ENCODE measurements around the gene E4F1.

DNA sequence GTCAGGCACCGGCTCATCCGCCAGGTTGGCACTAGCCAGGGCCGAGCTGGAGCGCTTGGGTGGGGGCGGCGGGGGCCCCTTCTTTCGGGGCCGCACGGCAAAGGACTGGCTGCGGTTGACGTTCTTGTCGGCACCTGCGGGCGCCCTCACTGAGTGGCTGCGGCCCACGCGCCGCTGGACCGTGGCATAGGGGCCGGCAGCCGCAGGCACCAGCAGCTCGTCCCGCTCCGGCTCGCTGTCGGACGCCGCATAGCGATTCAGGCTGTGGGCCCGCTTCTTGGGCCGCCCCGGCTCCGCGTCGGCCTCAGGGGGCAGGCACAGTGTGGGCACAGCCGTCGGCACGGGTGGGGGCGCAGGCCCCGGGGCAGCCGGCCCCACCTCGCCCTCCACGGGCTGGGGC lies 42.9 kb upstream of the E4F1 start:
- TF ChIP-seq, protein P1, sequence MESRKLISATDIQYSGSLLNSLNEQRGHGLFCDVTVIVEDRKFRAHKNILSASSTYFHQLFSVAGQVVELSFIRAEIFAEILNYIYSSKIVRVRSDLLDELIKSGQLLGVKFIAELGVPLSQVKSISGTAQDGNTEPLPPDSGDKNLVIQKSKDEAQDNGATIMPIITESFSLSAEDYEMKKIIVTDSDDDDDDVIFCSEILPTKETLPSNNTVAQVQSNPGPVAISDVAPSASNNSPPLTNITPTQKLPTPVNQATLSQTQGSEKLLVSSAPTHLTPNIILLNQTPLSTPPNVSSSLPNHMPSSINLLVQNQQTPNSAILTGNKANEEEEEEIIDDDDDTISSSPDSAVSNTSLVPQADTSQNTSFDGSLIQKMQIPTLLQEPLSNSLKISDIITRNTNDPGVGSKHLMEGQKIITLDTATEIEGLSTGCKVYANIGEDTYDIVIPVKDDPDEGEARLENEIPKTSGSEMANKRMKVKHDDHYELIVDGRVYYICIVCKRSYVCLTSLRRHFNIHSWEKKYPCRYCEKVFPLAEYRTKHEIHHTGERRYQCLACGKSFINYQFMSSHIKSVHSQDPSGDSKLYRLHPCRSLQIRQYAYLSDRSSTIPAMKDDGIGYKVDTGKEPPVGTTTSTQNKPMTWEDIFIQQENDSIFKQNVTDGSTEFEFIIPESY (IDR thresholded peaks at IDR 0.05): no peak
- TF ChIP-seq POLR2A (IDR thresholded peaks at IDR 0.05; ENCODE audit: low read depth, low read length): no peak
- no peak for TF ChIP-seq MTA3 (IDR thresholded peaks at IDR 0.05; ENCODE audit: borderline replicate concordance, low read length)
- no peak for TF ChIP-seq MYC (IDR thresholded peaks at IDR 0.05; ENCODE audit: insufficient read depth, insufficient read length, insufficient replicate concordance, low read length, severe bottlenecking)
- TF ChIP-seq, protein P2, sequence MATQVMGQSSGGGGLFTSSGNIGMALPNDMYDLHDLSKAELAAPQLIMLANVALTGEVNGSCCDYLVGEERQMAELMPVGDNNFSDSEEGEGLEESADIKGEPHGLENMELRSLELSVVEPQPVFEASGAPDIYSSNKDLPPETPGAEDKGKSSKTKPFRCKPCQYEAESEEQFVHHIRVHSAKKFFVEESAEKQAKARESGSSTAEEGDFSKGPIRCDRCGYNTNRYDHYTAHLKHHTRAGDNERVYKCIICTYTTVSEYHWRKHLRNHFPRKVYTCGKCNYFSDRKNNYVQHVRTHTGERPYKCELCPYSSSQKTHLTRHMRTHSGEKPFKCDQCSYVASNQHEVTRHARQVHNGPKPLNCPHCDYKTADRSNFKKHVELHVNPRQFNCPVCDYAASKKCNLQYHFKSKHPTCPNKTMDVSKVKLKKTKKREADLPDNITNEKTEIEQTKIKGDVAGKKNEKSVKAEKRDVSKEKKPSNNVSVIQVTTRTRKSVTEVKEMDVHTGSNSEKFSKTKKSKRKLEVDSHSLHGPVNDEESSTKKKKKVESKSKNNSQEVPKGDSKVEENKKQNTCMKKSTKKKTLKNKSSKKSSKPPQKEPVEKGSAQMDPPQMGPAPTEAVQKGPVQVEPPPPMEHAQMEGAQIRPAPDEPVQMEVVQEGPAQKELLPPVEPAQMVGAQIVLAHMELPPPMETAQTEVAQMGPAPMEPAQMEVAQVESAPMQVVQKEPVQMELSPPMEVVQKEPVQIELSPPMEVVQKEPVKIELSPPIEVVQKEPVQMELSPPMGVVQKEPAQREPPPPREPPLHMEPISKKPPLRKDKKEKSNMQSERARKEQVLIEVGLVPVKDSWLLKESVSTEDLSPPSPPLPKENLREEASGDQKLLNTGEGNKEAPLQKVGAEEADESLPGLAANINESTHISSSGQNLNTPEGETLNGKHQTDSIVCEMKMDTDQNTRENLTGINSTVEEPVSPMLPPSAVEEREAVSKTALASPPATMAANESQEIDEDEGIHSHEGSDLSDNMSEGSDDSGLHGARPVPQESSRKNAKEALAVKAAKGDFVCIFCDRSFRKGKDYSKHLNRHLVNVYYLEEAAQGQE (IDR thresholded peaks at IDR 0.05; ENCODE audit: low read depth, low read length): no peak
- no peak for TF ChIP-seq CREB1 (IDR thresholded peaks at IDR 0.05; ENCODE audit: low read depth)
- TF ChIP-seq, protein P3, sequence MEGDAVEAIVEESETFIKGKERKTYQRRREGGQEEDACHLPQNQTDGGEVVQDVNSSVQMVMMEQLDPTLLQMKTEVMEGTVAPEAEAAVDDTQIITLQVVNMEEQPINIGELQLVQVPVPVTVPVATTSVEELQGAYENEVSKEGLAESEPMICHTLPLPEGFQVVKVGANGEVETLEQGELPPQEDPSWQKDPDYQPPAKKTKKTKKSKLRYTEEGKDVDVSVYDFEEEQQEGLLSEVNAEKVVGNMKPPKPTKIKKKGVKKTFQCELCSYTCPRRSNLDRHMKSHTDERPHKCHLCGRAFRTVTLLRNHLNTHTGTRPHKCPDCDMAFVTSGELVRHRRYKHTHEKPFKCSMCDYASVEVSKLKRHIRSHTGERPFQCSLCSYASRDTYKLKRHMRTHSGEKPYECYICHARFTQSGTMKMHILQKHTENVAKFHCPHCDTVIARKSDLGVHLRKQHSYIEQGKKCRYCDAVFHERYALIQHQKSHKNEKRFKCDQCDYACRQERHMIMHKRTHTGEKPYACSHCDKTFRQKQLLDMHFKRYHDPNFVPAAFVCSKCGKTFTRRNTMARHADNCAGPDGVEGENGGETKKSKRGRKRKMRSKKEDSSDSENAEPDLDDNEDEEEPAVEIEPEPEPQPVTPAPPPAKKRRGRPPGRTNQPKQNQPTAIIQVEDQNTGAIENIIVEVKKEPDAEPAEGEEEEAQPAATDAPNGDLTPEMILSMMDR (IDR thresholded peaks at IDR 0.05 in 2 of 3, conservative IDR thresholded peaks at IDR 0.05 in 1 of 3; ENCODE audit: control insufficient read depth in 2 of 3, extremely low read depth in 1 of 3, insufficient read depth in 1 of 3, low read depth in 3 of 3, low read length in 3 of 3): no peak
- no peak for TF ChIP-seq RAD21 (IDR thresholded peaks at IDR 0.05; ENCODE audit: insufficient read depth, low read depth, low read length)
- TF ChIP-seq POLR2AphosphoS5 (IDR thresholded peaks at IDR 0.05; ENCODE audit: low read length): no peak
- TF ChIP-seq ASH2L (IDR thresholded peaks at IDR 0.05; ENCODE audit: borderline replicate concordance, low read depth): no peak
